Keratinocyte (primary cell): Measurements from ENCODE around the gene SIGLEC15. TPM values are rescaled to one million over a fixed set of nuclear protein-coding genes. Genes with fewer than 3 reads are reported as not detected.

Source experiments
- DNase-seq: peaks from one replicate; pipeline ENCODE4 v3.0.0-alpha.2; 2011; ENCODE audit warnings: low read depth, missing footprints, low spot score
- FAIRE-seq: peaks from 2 replicates; lab custom pipeline; 2011; peaks lifted over from hg19 to GRCh38; lab: Jason Lieb, UNC
- H2AFZ ChIP-seq: 2 replicates; pipeline ENCODE4 v1.6.0; 2012; ENCODE audit warnings: low read length, control low read depth, inconsistent platforms; ENCODE audit not compliant: control insufficient read depth
- H3K27ac ChIP-seq: 2 replicates; pipeline ENCODE4 v1.5.1; 2011; ENCODE audit warnings: low read length; ENCODE audit not compliant: control insufficient read depth, insufficient read depth
- H3K27me3 ChIP-seq: 3 replicates; pipeline ENCODE4 v1.6.0; 2011; ENCODE audit warnings: low read length; ENCODE audit not compliant: control insufficient read depth, insufficient read depth; ENCODE audit errors: extremely low read depth
- H3K36me3 ChIP-seq, 2 experiments: 2 replicates in 1 of 2; 3 replicates in 1 of 2; pipeline ENCODE4 v1.5.1; 2011; ENCODE audit warnings: low read length in 2 of 2, mild to moderate bottlenecking in 1 of 2; ENCODE audit not compliant: control insufficient read depth in 2 of 2, insufficient read depth in 2 of 2; ENCODE audit errors: extremely low read depth in 1 of 2
- H3K4me1 ChIP-seq: 3 replicates; pipeline ENCODE4 v1.5.1; 2011; ENCODE audit warnings: low read length; ENCODE audit not compliant: control insufficient read depth, insufficient read depth; ENCODE audit errors: extremely low read depth
- H3K4me2 ChIP-seq: 3 replicates; pipeline ENCODE4 v1.6.0; 2011; ENCODE audit warnings: low read depth, low read length; ENCODE audit not compliant: control insufficient read depth, insufficient read depth; ENCODE audit errors: extremely low read depth
- H3K4me3 ChIP-seq, 3 experiments: fragments of 200-600 bp in 1 of 3; sonication (generic) in 1 of 3; 2 replicates in 2 of 3; 3 replicates in 1 of 3; pipeline ENCODE4 v1.5.1; 2011 to 2016; ENCODE audit warnings: low read length in 3 of 3, mild to moderate bottlenecking in 3 of 3, control low read depth in 2 of 3, inconsistent platforms in 1 of 3, low read depth in 1 of 3, mixed read lengths in 1 of 3, mixed run types in 1 of 3, moderate library complexity in 1 of 3; ENCODE audit not compliant: control insufficient read depth in 2 of 3, insufficient read depth in 2 of 3; ENCODE audit errors: extremely low read depth in 1 of 3
- H3K79me2 ChIP-seq: 2 replicates; pipeline ENCODE4 v1.6.0; 2012; ENCODE audit warnings: low read length; ENCODE audit not compliant: control insufficient read depth, insufficient read depth
- H3K9ac ChIP-seq: 3 replicates; pipeline ENCODE4 v1.6.0; 2011; ENCODE audit warnings: low read length; ENCODE audit not compliant: control insufficient read depth, insufficient read depth; ENCODE audit errors: extremely low read depth
- H3K9me1 ChIP-seq: 3 replicates; pipeline ENCODE4 v1.6.0; 2011; ENCODE audit warnings: low read length; ENCODE audit not compliant: control insufficient read depth, insufficient read depth; ENCODE audit errors: extremely low read depth
- H3K9me3 ChIP-seq: 2 replicates; pipeline ENCODE4 v1.5.1; 2012; ENCODE audit warnings: low read depth, low read length; ENCODE audit not compliant: control insufficient read depth
- H4K20me1 ChIP-seq: 3 replicates; pipeline ENCODE4 v1.6.0; 2011; ENCODE audit warnings: low read length; ENCODE audit not compliant: control insufficient read depth, insufficient read depth; ENCODE audit errors: extremely low read depth
- EZH2 ChIP-seq: IDR thresholded peaks from one replicate; pipeline ENCODE4 v1.6.1; 2012; ENCODE audit warnings: inconsistent platforms, mild to moderate bottlenecking, low read length, moderate library complexity
- dilution Hi-C: fragments of 300-500 bp; cut with MboI; formaldehyde crosslinking; loops from one replicate; pipeline ENCODE4 v1.7.0; 2020; ENCODE audit warnings: low sequenced_read_pairs; ENCODE audit not compliant: extremely low pct_ligation_motif_present
- polyA plus RNA-seq, 5 experiments: library from polyadenylated mRNA; depleted of rRNA in 3 of 5; stranded (reverse) in 3 of 5; stranded (forward) in 1 of 5; unstranded in 1 of 5; fragments of >200 nt; gene quantifications; 1 replicate in 1 of 5; 2 replicates in 3 of 5; 3 replicates in 1 of 5; pipeline versions ENCODE4 v1.2.1 to v1.2.3, GENCODE V29; 2011 to 2012; ENCODE audit warnings: missing spikeins in 2 of 5, low read depth in 1 of 5, low replicate concordance in 1 of 5
- TF ChIP-seq, protein P1 (sequence below), 3 experiments: IDR thresholded peaks in 1 of 3; conservative IDR thresholded peaks in 1 of 3; optimal IDR thresholded peaks in 1 of 3; 2 replicates in 2 of 3; 3 replicates in 1 of 3; pipeline versions ENCODE3 to v1.5.1; 2011; ENCODE audit warnings: low read length in 3 of 3, mild to moderate bottlenecking in 3 of 3, moderate library complexity in 2 of 3, control low read depth in 1 of 3, inconsistent platforms in 1 of 3; ENCODE audit not compliant: insufficient read depth in 2 of 3; ENCODE audit errors: extremely low read depth in 1 of 3

Gene SIGLEC15
- polyA plus RNA-seq, 1 donor (not counting 4 experiments of a cell fraction or from before 2014, with no cell fraction given): not detected

DNA sequence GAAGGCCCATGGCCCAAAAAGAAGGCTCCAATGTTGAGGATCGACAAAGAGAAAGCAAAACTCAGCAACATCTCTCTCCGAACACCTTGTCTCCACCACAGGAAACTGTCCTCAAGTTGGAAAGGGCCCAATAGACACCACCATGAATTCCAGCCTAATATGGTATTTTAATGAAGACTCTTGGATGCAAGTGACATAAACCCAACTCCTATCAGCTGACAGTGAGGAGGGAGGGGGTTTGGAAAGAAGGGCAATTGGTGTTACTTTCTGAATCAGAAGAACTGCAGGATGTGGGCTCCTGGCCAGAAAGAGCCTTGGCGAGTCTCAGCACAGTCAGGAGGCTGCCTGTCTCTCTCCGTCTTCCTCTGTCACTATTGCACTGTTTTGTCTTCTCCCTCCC, 40.3 kb upstream of the SIGLEC15 start:
- dilution Hi-C loops: no loop called here
- H3K4me1 ChIP-seq: peaks cover 23% of the 10 kb centered on the region
- no peaks in the 10 kb centered on the region for H3K9me1 ChIP-seq
- DNase-seq: no peak
- H3K79me2 ChIP-seq: no peaks in the 10 kb centered on the region
- no peak overlapping the region for H3K4me3 ChIP-seq
- no peak overlapping the region for H3K9ac ChIP-seq
- no peaks in the 10 kb centered on the region for H3K36me3 ChIP-seq
- no peak for TF ChIP-seq EZH2
- TF ChIP-seq, protein P1, sequence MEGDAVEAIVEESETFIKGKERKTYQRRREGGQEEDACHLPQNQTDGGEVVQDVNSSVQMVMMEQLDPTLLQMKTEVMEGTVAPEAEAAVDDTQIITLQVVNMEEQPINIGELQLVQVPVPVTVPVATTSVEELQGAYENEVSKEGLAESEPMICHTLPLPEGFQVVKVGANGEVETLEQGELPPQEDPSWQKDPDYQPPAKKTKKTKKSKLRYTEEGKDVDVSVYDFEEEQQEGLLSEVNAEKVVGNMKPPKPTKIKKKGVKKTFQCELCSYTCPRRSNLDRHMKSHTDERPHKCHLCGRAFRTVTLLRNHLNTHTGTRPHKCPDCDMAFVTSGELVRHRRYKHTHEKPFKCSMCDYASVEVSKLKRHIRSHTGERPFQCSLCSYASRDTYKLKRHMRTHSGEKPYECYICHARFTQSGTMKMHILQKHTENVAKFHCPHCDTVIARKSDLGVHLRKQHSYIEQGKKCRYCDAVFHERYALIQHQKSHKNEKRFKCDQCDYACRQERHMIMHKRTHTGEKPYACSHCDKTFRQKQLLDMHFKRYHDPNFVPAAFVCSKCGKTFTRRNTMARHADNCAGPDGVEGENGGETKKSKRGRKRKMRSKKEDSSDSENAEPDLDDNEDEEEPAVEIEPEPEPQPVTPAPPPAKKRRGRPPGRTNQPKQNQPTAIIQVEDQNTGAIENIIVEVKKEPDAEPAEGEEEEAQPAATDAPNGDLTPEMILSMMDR (optimal IDR thresholded peaks at IDR 0.05 in 1 of 3, IDR thresholded peaks at IDR 0.05 in 1 of 3, conservative IDR thresholded peaks at IDR 0.05 in 1 of 3; ENCODE audit: extremely low read depth in 1 of 3, insufficient read depth in 2 of 3, low read length in 3 of 3): no peak
- FAIRE-seq: peak; percentile 94
- H4K20me1 ChIP-seq: no peaks in the 10 kb centered on the region
- H3K9me3 ChIP-seq: no peaks in the 10 kb centered on the region
- H3K27me3 ChIP-seq: no peaks in the 10 kb centered on the region
- H2AFZ ChIP-seq: peak overlapping the region; percentile 72
- peak overlapping the region; percentile 71 for H3K4me2 ChIP-seq
- H3K27ac ChIP-seq: no peak overlapping the region

DNA sequence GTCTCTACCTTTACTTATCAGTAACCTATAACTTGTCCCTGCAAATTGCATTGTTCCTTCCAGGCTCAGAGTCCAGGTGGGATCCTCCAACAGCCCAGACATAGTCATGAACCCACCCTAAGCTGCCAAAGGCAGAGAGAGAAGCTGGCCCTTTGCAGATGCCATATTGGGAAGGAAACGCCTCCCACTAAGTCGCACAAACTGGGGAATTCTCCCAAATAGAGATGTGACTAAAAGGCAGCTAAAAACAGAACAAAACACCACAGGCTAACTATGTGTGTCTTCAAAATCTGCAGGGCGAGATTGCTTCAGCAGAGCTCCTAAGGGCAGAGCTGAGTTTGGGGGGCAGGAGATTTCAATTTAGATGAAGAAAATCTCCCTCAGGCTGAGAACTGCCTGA, 38.5 kb upstream of the SIGLEC15 start:
- H4K20me1 ChIP-seq: no peaks in the 10 kb centered on the region
- H3K4me2 ChIP-seq: no peak overlapping the region
- no peak overlapping the region for H3K4me3 ChIP-seq
- H2AFZ ChIP-seq: no peak overlapping the region
- H3K9ac ChIP-seq: no peak overlapping the region
- DNase-seq (no peak), FAIRE-seq (no peak)
- H3K79me2 ChIP-seq: no peaks in the 10 kb centered on the region
- no peaks in the 10 kb centered on the region for H3K27me3 ChIP-seq
- no peaks in the 10 kb centered on the region for H3K9me1 ChIP-seq
- peaks cover 23% of the 10 kb centered on the region for H3K4me1 ChIP-seq
- TF ChIP-seq EZH2: no peak
- TF ChIP-seq, protein P1 (optimal IDR thresholded peaks at IDR 0.05 in 1 of 3, IDR thresholded peaks at IDR 0.05 in 1 of 3, conservative IDR thresholded peaks at IDR 0.05 in 1 of 3; ENCODE audit: extremely low read depth in 1 of 3, insufficient read depth in 2 of 3, low read length in 3 of 3): no peak
- no peak overlapping the region for H3K27ac ChIP-seq
- dilution Hi-C loops: no loop called here
- no peaks in the 10 kb centered on the region for H3K9me3 ChIP-seq
- no peaks in the 10 kb centered on the region for H3K36me3 ChIP-seq
